GM06990 (cell line): ENCODE measurements around the gene GALNT13.

Experiments used
- DNase-seq: peaks from one replicate; pipeline ENCODE4 v3.0.0-alpha.2; 2011; ENCODE audit not compliant: insufficient read length; ENCODE audit errors: extremely low read depth
- H3K27me3 ChIP-seq: replicated peaks from 2 replicates; pipeline ENCODE4 v1.6.0; 2011; ENCODE audit warnings: low read length; ENCODE audit not compliant: control insufficient read depth, insufficient read depth
- H3K36me3 ChIP-seq: 2 replicates; pipeline ENCODE4 v1.5.1; 2011; ENCODE audit warnings: low read length; ENCODE audit not compliant: control insufficient read depth, insufficient read depth
- H3K4me3 ChIP-seq: replicated peaks from 2 replicates; pipeline ENCODE4 v1.5.1; 2011; ENCODE audit warnings: low read depth, mild to moderate bottlenecking, control low read depth, low read length
- CTCF ChIP-seq: IDR thresholded peaks from 2 replicates; pipeline ENCODE4 v1.5.1; 2011; ENCODE audit warnings: low read length, control low read depth, mild to moderate bottlenecking, inconsistent platforms; ENCODE audit not compliant: insufficient read depth, poor library complexity, severe bottlenecking

The GALNT13 gene

GRCh38 chr2:153871231-153872221, at the start of gene GALNT13:
Gene GALNT13 (plus strand): TSS chr2:153871922.
- no peak within 1 kb of the TSS for H3K4me3 ChIP-seq
- no peak for TF ChIP-seq CTCF
- no peaks in the 10 kb centered on the region for H3K36me3 ChIP-seq
- no peaks in the 10 kb centered on the region for H3K27me3 ChIP-seq
- DNase-seq: peak; percentile 1

DNA sequence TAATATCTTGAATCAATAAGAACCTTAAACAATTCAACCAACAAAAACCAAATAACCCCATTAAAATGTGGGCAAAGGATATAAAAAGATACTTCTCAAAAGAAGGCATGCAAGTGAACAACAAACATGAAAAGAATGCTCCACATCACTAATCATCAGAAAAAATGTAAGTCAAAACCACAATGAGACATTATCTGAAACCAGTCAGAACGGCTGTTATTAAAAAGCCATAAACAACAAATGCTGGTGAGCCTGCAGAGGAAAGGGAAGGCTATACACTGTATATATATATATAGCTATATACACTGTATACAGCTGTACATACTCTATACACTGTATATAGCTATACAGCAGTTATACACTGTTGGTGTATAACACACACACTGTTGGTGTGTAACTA, 47.8 kb upstream of the GALNT13 start:
- H3K4me3 ChIP-seq: no peak overlapping the region
- no peaks in the 10 kb centered on the region for H3K36me3 ChIP-seq
- DNase-seq: no peak
- no peak for TF ChIP-seq CTCF
- no peaks in the 10 kb centered on the region for H3K27me3 ChIP-seq

- Histone ChIP-seq H3K4me3 (no peak overlapping the region), H3K27me3 (no peaks in the 10 kb centered on the region), H3K36me3 (no peaks in the 10 kb centered on the region)
- TF ChIP-seq CTCF: no peak
- DNase-seq: no peak
These were observed 43.4 kb upstream of the GALNT13 start for GRCh38 chr2:153828335-153828734.

DNA sequence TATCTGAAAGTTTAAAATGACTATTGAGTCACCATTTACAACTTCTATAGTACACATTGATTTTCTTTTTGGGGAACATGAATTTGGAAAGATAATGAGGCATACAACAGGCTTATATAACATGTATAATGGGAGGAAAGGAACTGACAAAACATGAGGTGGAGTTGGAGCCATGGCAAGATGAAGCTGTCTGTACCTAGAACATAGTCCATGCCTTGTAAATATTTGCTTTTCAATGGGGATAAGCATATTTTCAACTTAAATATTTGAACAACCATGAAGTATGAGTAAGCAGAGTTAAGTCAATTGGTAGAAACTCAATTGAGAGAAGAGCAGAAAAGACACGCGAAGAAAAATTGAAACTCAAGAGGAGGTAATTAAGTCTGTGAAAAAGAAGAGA, 37.1 kb upstream of the GALNT13 start:
- no peaks in the 10 kb centered on the region for H3K27me3 ChIP-seq
- no peak for DNase-seq
- H3K4me3 ChIP-seq: no peak overlapping the region
- no peaks in the 10 kb centered on the region for H3K36me3 ChIP-seq
- TF ChIP-seq CTCF: no peak

DNA sequence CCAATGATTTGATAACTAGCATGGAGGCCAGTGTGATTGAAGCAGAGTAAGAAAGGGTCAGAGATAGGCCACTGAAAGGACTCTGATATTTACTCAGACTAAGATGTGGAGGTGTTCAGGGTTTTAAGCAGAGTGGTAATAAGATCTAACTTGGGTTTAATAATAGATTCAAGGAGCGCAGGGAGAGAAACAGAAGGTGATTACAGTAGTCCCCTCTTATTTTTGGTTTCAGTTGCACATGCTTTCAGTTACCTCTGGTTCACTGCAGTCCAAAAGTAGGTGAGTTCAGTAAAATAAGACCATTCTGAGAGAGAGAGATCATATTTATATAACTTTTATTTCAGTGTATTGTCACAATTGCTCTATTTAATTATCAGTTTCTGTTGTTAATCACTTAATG, 13.5 kb upstream of the GALNT13 start:
- Histone ChIP-seq H3K4me3 (no peak overlapping the region), H3K36me3 (no peaks in the 10 kb centered on the region), H3K27me3 (no peaks in the 10 kb centered on the region)
- TF ChIP-seq CTCF: no peak
- no peak for DNase-seq
